WTC11 (cell line): ENCODE results near the gene TGIF1. TPM values are rescaled to one million over a fixed set of nuclear protein-coding genes. Genes with fewer than 3 reads are reported as not detected.

Experiments used
- ATAC-seq: fragments of 200-7000 bp; cut with Tn5 transposase; 2 replicates; pipeline ENCODE4 v1.10.0; 2021; ENCODE audit warnings: mild to moderate bottlenecking, moderate library complexity
- CTCF ChIA-PET: fragments of 300-600 bp; sonication (Branson Sonifier 250); formaldehyde crosslinking; loops from one replicate; lab custom pipeline; 2021; ENCODE audit warnings: antibody characterized with exemption; lab: Charles Lee
- POLR2A ChIA-PET: fragments of 350-600 bp; sonication (Branson Sonifier 250); formaldehyde crosslinking; loops from one replicate; lab custom pipeline; 2021; ENCODE audit warnings: antibody characterized with exemption; lab: Charles Lee
- DNase-seq: peaks from one replicate; pipeline ENCODE4 v3.0.0; 2021; ENCODE audit warnings: low spot score
- H3K27ac Mint-ChIP-seq: 2 replicates; pipeline ENCODE4 v1.8.0; 2021; ENCODE audit warnings: mixed read lengths
- H3K27me3 Mint-ChIP-seq: 2 replicates; pipeline ENCODE4 v1.8.0; 2021; ENCODE audit warnings: low read depth, mild to moderate bottlenecking, moderate library complexity, mixed read lengths
- H3K36me3 Mint-ChIP-seq: 2 replicates; pipeline ENCODE4 v1.8.0; 2021; ENCODE audit warnings: mixed read lengths
- H3K4me1 Mint-ChIP-seq: 2 replicates; pipeline ENCODE4 v1.8.0; 2022; ENCODE audit warnings: mixed read lengths
- H3K4me3 Mint-ChIP-seq: 2 replicates; pipeline ENCODE4 v1.8.0; 2021; ENCODE audit warnings: mild to moderate bottlenecking, moderate library complexity, mixed read lengths
- H3K9me3 Mint-ChIP-seq: 2 replicates; pipeline ENCODE4 v1.8.0; 2021; ENCODE audit warnings: mixed read lengths
- ATF1 ChIP-seq: sonication (generic); formaldehyde crosslinking; IDR thresholded peaks from 2 replicates; pipeline ENCODE4 v1.8.1; 2023; ENCODE audit warnings: mild to moderate bottlenecking, moderate library complexity, missing genetic modification reagents
- E2F1 ChIP-seq: sonication (generic); formaldehyde crosslinking; IDR thresholded peaks from 2 replicates; pipeline ENCODE4 v1.8.0; 2022; ENCODE audit warnings: mild to moderate bottlenecking, missing genetic modification reagents
- EMX1 ChIP-seq: fragments of 250-450 bp; sonication (Bioruptor Pico); IDR thresholded peaks from 2 replicates; pipeline ENCODE4 v1.8.0; 2021; ENCODE audit warnings: mild to moderate bottlenecking
- FOXP1 ChIP-seq: sonication (generic); formaldehyde crosslinking; IDR thresholded peaks from 2 replicates; pipeline ENCODE4 v1.8.0; 2022; ENCODE audit warnings: missing genetic modification reagents, mild to moderate bottlenecking, moderate library complexity, borderline replicate concordance
- GABPB1 ChIP-seq: sonication (generic); formaldehyde crosslinking; IDR thresholded peaks from 2 replicates; pipeline ENCODE4 v1.8.1; 2023; ENCODE audit warnings: mild to moderate bottlenecking, missing genetic modification reagents
- GRHL2 ChIP-seq: fragments of 250-450 bp; sonication (Bioruptor Pico); IDR thresholded peaks from 2 replicates; pipeline ENCODE4 v1.8.0; 2022; ENCODE audit warnings: mild to moderate bottlenecking, moderate library complexity; ENCODE audit not compliant: insufficient replicate concordance, severe bottlenecking
- IRF2 ChIP-seq: sonication (generic); formaldehyde crosslinking; IDR thresholded peaks from 2 replicates; pipeline ENCODE4 v1.8.0; 2022; ENCODE audit warnings: low read depth, missing genetic modification reagents, borderline replicate concordance
- JAZF1 ChIP-seq: fragments of 250-450 bp; sonication (Bioruptor Pico); IDR thresholded peaks from 2 replicates; pipeline ENCODE4 v1.9.0; 2021; ENCODE audit warnings: moderate library complexity, mild to moderate bottlenecking, inconsistent platforms
- KAT7 ChIP-seq: sonication (generic); formaldehyde crosslinking; IDR thresholded peaks from 2 replicates; pipeline ENCODE4 v1.8.1; 2023; ENCODE audit warnings: missing genetic modification reagents, mild to moderate bottlenecking, borderline replicate concordance
- MAX ChIP-seq: sonication (generic); formaldehyde crosslinking; IDR thresholded peaks from 2 replicates; pipeline ENCODE4 v1.8.0; 2022; ENCODE audit warnings: mild to moderate bottlenecking, missing genetic modification reagents
- MXD4 ChIP-seq: fragments of 250-450 bp; sonication (Bioruptor Pico); IDR thresholded peaks from 2 replicates; pipeline ENCODE4 v1.8.0; 2021; ENCODE audit warnings: mild to moderate bottlenecking, moderate library complexity, borderline replicate concordance
- MYBL2 ChIP-seq: sonication (generic); formaldehyde crosslinking; IDR thresholded peaks from 2 replicates; pipeline ENCODE4 v1.8.1; 2023; ENCODE audit warnings: mild to moderate bottlenecking, moderate library complexity, missing genetic modification reagents
- NFATC4 ChIP-seq: fragments of 250-450 bp; sonication (Bioruptor Pico); IDR thresholded peaks from 2 replicates; pipeline ENCODE4 v1.9.0; 2021; ENCODE audit warnings: mild to moderate bottlenecking
- NR1H2 ChIP-seq: sonication (generic); formaldehyde crosslinking; IDR thresholded peaks from 2 replicates; pipeline ENCODE4 v1.9.0; 2021; ENCODE audit warnings: mild to moderate bottlenecking, moderate library complexity, missing genetic modification reagents
- OVOL2 ChIP-seq: fragments of 250-450 bp; sonication (Bioruptor Pico); IDR thresholded peaks from 2 replicates; pipeline ENCODE4 v1.9.0; 2021; ENCODE audit warnings: mild to moderate bottlenecking, borderline replicate concordance
- PRDM15 ChIP-seq: sonication (generic); formaldehyde crosslinking; IDR thresholded peaks from 2 replicates; pipeline ENCODE4 v1.8.0; 2022; ENCODE audit warnings: missing genetic modification reagents
- SOX15 ChIP-seq: fragments of 250-450 bp; sonication (Bioruptor Pico); IDR thresholded peaks from 2 replicates; pipeline ENCODE4 v1.9.0; 2021; ENCODE audit warnings: mild to moderate bottlenecking
- TP53 ChIP-seq: sonication (generic); formaldehyde crosslinking; IDR thresholded peaks from 2 replicates; pipeline ENCODE4 v1.8.1; 2023; ENCODE audit warnings: mild to moderate bottlenecking, missing genetic modification reagents
- ZNF138 ChIP-seq: sonication (generic); formaldehyde crosslinking; conservative IDR thresholded peaks from 2 replicates; pipeline ENCODE4 v1.8.1; 2022; ENCODE audit warnings: mild to moderate bottlenecking, moderate library complexity, missing genetic modification reagents
- ZNF232 ChIP-seq: sonication (generic); formaldehyde crosslinking; IDR thresholded peaks from 2 replicates; pipeline ENCODE4 v1.8.0; 2022; ENCODE audit warnings: mild to moderate bottlenecking, missing genetic modification reagents
- ZNF416 ChIP-seq: fragments of 250-450 bp; sonication (Bioruptor Pico); IDR thresholded peaks from 2 replicates; pipeline ENCODE4 v1.9.0; 2021; ENCODE audit warnings: mild to moderate bottlenecking, inconsistent platforms
- ZNF671 ChIP-seq: fragments of 250-450 bp; sonication (Bioruptor Pico); IDR thresholded peaks from 2 replicates; pipeline ENCODE4 v1.8.0; 2021; ENCODE audit warnings: mild to moderate bottlenecking
- total RNA-seq: library from RNA; stranded (reverse); gene quantifications from 3 replicates; pipeline ENCODE4 v1.2.3, GENCODE V29; 2021
- TF ChIP-seq, protein P1 (sequence below): sonication (generic); formaldehyde crosslinking; IDR thresholded peaks from 2 replicates; pipeline ENCODE4 v1.8.0; 2022; ENCODE audit warnings: mild to moderate bottlenecking, missing genetic modification reagents
- TF ChIP-seq, protein P2 (sequence below): sonication (generic); formaldehyde crosslinking; conservative IDR thresholded peaks from 2 replicates; pipeline ENCODE4 v1.8.1; 2023; ENCODE audit warnings: mild to moderate bottlenecking, low read depth, missing genetic modification reagents, moderate library complexity

TGIF1 gene
- total RNA-seq, 1 experiment from 2014 or later: 206 TPM

GRCh38 chr18:3479978-3480509 lies 30.1 kb downstream of the TGIF1 start:
- ChIA-PET CTCF (no interaction called here), POLR2A (no interaction called here)
- H3K9me3 Mint-ChIP-seq: peaks cover 6% of the 10 kb centered on the region
- no peak overlapping the region for H3K4me3 Mint-ChIP-seq
- H3K4me1 Mint-ChIP-seq: peaks cover 25% of the 10 kb centered on the region
- H3K27ac Mint-ChIP-seq: no peak overlapping the region
- peaks cover 2% of the 10 kb centered on the region for H3K36me3 Mint-ChIP-seq
- no peaks in the 10 kb centered on the region for H3K27me3 Mint-ChIP-seq
- no peak for DNase-seq
- no peak for TF ChIP-seq EMX1 (CRISPR knock-in tag)
- TF ChIP-seq MXD4: no peak
- no peak for TF ChIP-seq KAT7
- TF ChIP-seq PRDM15: no peak
- no peak for TF ChIP-seq ZNF232
- no peak for TF ChIP-seq ZNF671 (CRISPR knock-in tag)
- no peak for TF ChIP-seq FOXP1 (CRISPR knock-in tag)
- TF ChIP-seq SOX15 (CRISPR knock-in tag): no peak
- TF ChIP-seq GRHL2 (CRISPR knock-in tag): no peak
- no peak for TF ChIP-seq ATF1
- TF ChIP-seq MYBL2 (CRISPR knock-in tag): no peak
- no peak for TF ChIP-seq IRF2
- TF ChIP-seq, protein P1, sequence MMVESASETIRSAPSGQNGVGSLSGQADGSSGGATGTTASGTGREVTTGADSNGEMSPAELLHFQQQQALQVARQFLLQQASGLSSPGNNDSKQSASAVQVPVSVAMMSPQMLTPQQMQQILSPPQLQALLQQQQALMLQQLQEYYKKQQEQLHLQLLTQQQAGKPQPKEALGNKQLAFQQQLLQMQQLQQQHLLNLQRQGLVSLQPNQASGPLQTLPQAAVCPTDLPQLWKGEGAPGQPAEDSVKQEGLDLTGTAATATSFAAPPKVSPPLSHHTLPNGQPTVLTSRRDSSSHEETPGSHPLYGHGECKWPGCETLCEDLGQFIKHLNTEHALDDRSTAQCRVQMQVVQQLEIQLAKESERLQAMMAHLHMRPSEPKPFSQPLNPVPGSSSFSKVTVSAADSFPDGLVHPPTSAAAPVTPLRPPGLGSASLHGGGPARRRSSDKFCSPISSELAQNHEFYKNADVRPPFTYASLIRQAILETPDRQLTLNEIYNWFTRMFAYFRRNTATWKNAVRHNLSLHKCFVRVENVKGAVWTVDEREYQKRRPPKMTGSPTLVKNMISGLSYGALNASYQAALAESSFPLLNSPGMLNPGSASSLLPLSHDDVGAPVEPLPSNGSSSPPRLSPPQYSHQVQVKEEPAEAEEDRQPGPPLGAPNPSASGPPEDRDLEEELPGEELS: no peak
- TF ChIP-seq TP53 (CRISPR knock-in tag): no peak
- no peak for TF ChIP-seq JAZF1
- no peak for TF ChIP-seq GABPB1 (CRISPR knock-in tag)
- no peak for TF ChIP-seq NFATC4 (CRISPR knock-in tag)
- no peak for TF ChIP-seq MAX (CRISPR knock-in tag)
- TF ChIP-seq ZNF138 (CRISPR knock-in tag): no peak
- TF ChIP-seq, all 79 proteins: peak for 0
- ATAC-seq: no peak

DNA sequence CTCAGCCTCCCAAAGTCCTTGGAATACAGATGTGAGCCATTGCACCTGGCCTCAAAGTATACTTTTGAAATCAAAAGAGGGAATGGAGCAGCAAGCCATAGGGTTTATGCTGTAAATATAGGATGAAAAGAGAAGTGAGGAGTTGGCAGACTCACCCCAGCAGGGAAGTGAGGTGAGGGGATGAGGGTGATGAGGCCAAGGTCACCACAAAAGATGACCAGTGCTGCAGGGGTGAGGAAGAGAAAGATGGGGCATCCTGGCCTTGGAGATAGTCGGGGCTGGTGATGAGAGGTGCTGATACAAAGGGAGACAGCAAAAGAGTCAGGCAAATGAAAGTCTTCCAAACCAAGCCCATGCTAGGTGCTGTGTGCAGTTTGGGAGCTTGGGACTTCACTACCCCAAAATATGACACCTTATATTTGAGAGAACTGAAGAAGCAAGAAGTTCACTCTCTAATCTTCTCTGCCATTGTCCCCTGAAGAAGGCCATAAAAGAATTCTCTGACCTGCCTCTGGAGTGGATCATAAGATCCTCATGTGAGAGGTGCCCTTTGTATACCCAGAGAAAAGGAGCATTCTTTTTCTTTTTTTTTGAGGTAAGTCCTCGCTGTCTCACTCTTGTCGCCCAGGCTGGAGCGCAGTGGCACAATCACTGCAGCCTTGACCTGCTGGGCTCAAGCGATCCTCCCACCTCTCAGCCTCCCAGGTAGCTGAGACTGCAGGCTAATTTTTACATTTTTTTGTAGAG lies 31.0 kb downstream of the TGIF1 start:
- ATAC-seq (peak; percentile 24), DNase-seq (no peak)
- Mint-ChIP-seq H3K4me1 (peaks cover 25% of the 10 kb centered on the region), H3K27ac (no peak overlapping the region), H3K4me3 (no peak overlapping the region), H3K36me3 (no peaks in the 10 kb centered on the region), H3K27me3 (no peaks in the 10 kb centered on the region), H3K9me3 (peaks cover 4% of the 10 kb centered on the region)
- ChIA-PET CTCF (interaction anchor here (0.6 to 4.0 kb wide), 21 partner anchors 10 to 186 kb away, joined by 3 to 39 read pairs (median 6); no protein-coding TSS in a partner anchor), POLR2A (no interaction called here)
- TF ChIP-seq GABPB1 (CRISPR knock-in tag): no peak
- TF ChIP-seq KAT7: no peak
- TF ChIP-seq ZNF416 (CRISPR knock-in tag): no peak
- no peak for TF ChIP-seq NR1H2 (CRISPR knock-in tag)
- no peak for TF ChIP-seq NFATC4 (CRISPR knock-in tag)
- no peak for TF ChIP-seq OVOL2 (CRISPR knock-in tag)
- TF ChIP-seq E2F1 (CRISPR knock-in tag): no peak
- TF ChIP-seq, protein P2, sequence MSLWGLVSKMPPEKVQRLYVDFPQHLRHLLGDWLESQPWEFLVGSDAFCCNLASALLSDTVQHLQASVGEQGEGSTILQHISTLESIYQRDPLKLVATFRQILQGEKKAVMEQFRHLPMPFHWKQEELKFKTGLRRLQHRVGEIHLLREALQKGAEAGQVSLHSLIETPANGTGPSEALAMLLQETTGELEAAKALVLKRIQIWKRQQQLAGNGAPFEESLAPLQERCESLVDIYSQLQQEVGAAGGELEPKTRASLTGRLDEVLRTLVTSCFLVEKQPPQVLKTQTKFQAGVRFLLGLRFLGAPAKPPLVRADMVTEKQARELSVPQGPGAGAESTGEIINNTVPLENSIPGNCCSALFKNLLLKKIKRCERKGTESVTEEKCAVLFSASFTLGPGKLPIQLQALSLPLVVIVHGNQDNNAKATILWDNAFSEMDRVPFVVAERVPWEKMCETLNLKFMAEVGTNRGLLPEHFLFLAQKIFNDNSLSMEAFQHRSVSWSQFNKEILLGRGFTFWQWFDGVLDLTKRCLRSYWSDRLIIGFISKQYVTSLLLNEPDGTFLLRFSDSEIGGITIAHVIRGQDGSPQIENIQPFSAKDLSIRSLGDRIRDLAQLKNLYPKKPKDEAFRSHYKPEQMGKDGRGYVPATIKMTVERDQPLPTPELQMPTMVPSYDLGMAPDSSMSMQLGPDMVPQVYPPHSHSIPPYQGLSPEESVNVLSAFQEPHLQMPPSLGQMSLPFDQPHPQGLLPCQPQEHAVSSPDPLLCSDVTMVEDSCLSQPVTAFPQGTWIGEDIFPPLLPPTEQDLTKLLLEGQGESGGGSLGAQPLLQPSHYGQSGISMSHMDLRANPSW (CRISPR knock-in tag): no peak
